MCF 10A (cell line): ENCODE measurements around the gene SLC6A14. TPM values are rescaled to one million over a fixed set of nuclear protein-coding genes. Genes with fewer than 3 reads are reported as not detected.
A peak's percentile ranks its signal among the peaks of the same experiment; 100 is the strongest.

Source experiments
- BruUV-seq: library from RNA; stranded (reverse); fragments of 400-500 nt; replicated peaks from 2 replicates; lab custom pipeline; 2021; lab: Mats Ljungman, UMichigan
- CTCF ChIA-PET: fragments of 300-600 bp; sonication (Branson Sonifier 250); formaldehyde crosslinking; extraction: SDS; loops from one replicate; lab custom pipeline; 2021; ENCODE audit warnings: antibody characterized with exemption, inconsistent platforms; lab: Yijun Ruan, JAX
- POLR2A ChIA-PET: fragments of 300-600, 350-650 bp; sonication (Branson Sonifier 250); formaldehyde crosslinking; extraction: SDS; loops from one replicate; lab custom pipeline; 2020; ENCODE audit warnings: antibody characterized with exemption, inconsistent platforms; lab: Yijun Ruan, JAX
- DNase-seq: peaks from one replicate; pipeline ENCODE4 v3.0.0-alpha.2; 2018; ENCODE audit not compliant: unreplicated experiment
- H3K27ac Mint-ChIP-seq: one replicate; pipeline ENCODE4 v1.8.0; 2022; ENCODE audit warnings: mild to moderate bottlenecking, low read depth, mixed read lengths; ENCODE audit not compliant: unreplicated experiment
- H3K27me3 Mint-ChIP-seq: one replicate; pipeline ENCODE4 v1.8.0; 2022; ENCODE audit warnings: mixed read lengths; ENCODE audit not compliant: insufficient read depth, unreplicated experiment
- H3K36me3 Mint-ChIP-seq: one replicate; pipeline ENCODE4 v1.8.0; 2022; ENCODE audit warnings: mild to moderate bottlenecking, moderate library complexity, mixed read lengths; ENCODE audit not compliant: insufficient read depth, unreplicated experiment
- H3K4me1 Mint-ChIP-seq: one replicate; pipeline ENCODE4 v1.8.0; 2022; ENCODE audit warnings: mixed read lengths; ENCODE audit not compliant: insufficient read depth, unreplicated experiment
- H3K4me3 Mint-ChIP-seq: one replicate; pipeline ENCODE4 v1.8.0; 2022; ENCODE audit warnings: mild to moderate bottlenecking, moderate library complexity, mixed read lengths; ENCODE audit not compliant: unreplicated experiment
- H3K9me3 Mint-ChIP-seq: one replicate; pipeline ENCODE4 v1.8.0; 2022; ENCODE audit warnings: mixed read lengths; ENCODE audit not compliant: unreplicated experiment
- intact Hi-C: fragments of 100-400 bp; cut with micrococcal nuclease; formaldehyde crosslinking; loops from 2 replicates; pipeline ENCODE4 v1.14.1; 2022
- total RNA-seq: library from RNA; stranded (reverse); gene quantifications from 2 replicates; pipeline ENCODE4 v1.2.3, GENCODE V29; 2022
- TF ChIP-seq, protein P1 (sequence below): fragments of 200-600 bp; IDR thresholded peaks from one replicate; pipeline ENCODE4 v1.8.0; 2022; ENCODE audit warnings: antibody characterized with exemption, mild to moderate bottlenecking; ENCODE audit not compliant: unreplicated experiment

The SLC6A14 gene
- total RNA-seq, 1 experiment from 2014 or later: 0.44 TPM

DNA sequence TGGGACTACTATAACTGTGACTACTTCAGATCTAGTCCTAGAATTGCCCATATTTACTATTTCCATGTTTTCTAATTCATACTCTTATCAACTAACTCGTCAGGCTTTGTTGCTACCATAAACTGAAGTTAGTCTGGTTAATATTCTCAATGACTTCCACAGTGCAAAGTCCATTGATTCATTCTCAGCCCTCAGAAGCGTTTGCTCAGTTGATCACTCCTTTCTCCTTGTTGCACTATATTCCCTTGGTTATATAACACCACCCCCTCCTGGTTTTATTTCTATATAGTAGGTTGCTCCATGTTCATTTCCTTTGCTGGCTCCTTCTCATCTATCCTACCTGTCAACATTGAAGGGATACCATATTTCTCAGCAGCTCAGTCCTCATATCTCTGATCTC, 27.2 kb upstream of the SLC6A14 start:
- intact Hi-C loops: no loop called here
- no peak for DNase-seq
- H3K4me3 Mint-ChIP-seq: no peak overlapping the region
- no peaks in the 10 kb centered on the region for H3K4me1 Mint-ChIP-seq
- H3K27me3 Mint-ChIP-seq: peaks cover 66% of the 10 kb centered on the region
- ChIA-PET POLR2A (no interaction called here), CTCF (interaction anchor here (0.6 to 1.1 kb wide), 2 partner anchors 88 to 1817 kb away, joined by 3 read pairs; no protein-coding TSS in a partner anchor)
- TF ChIP-seq, protein P1, sequence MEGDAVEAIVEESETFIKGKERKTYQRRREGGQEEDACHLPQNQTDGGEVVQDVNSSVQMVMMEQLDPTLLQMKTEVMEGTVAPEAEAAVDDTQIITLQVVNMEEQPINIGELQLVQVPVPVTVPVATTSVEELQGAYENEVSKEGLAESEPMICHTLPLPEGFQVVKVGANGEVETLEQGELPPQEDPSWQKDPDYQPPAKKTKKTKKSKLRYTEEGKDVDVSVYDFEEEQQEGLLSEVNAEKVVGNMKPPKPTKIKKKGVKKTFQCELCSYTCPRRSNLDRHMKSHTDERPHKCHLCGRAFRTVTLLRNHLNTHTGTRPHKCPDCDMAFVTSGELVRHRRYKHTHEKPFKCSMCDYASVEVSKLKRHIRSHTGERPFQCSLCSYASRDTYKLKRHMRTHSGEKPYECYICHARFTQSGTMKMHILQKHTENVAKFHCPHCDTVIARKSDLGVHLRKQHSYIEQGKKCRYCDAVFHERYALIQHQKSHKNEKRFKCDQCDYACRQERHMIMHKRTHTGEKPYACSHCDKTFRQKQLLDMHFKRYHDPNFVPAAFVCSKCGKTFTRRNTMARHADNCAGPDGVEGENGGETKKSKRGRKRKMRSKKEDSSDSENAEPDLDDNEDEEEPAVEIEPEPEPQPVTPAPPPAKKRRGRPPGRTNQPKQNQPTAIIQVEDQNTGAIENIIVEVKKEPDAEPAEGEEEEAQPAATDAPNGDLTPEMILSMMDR: no peak
- no peaks in the 10 kb centered on the region for H3K36me3 Mint-ChIP-seq
- no peak overlapping the region for H3K27ac Mint-ChIP-seq
- no TSS peak for BruUV-seq
- H3K9me3 Mint-ChIP-seq: peaks cover 8% of the 10 kb centered on the region

- no peaks in the 10 kb centered on the region for H3K36me3 Mint-ChIP-seq
- no TSS peak for BruUV-seq
Measured at GRCh38 chrX:116413273-116413672, 23.1 kb upstream of the SLC6A14 start.

GRCh38 chrX:116417214-116417613, 19.2 kb upstream of the SLC6A14 start:
- no TSS peak for BruUV-seq
- ChIA-PET POLR2A (no interaction called here), CTCF (no interaction called here)
- intact Hi-C loops: no loop called here
- H3K4me3 Mint-ChIP-seq: no peak overlapping the region
- H3K27ac Mint-ChIP-seq: no peak overlapping the region
- H3K36me3 Mint-ChIP-seq: no peaks in the 10 kb centered on the region
- H3K4me1 Mint-ChIP-seq: no peaks in the 10 kb centered on the region
- TF ChIP-seq, protein P1: no peak
- H3K27me3 Mint-ChIP-seq: peaks cover 13% of the 10 kb centered on the region
- DNase-seq: no peak
- H3K9me3 Mint-ChIP-seq: no peaks in the 10 kb centered on the region

More at GRCh38 chrX:116413273-116413672, 23.1 kb upstream of the SLC6A14 start:
- Mint-ChIP-seq H3K27ac (no peak overlapping the region), H3K27me3 (peaks cover 42% of the 10 kb centered on the region), H3K9me3 (peaks cover 8% of the 10 kb centered on the region), H3K4me1 (no peaks in the 10 kb centered on the region), H3K4me3 (no peak overlapping the region)
- POLR2A ChIA-PET: interaction anchor here (0.6 kb wide), 2 partner anchors 23 to 1136 kb away, joined by 3 to 4 read pairs; no protein-coding TSS in a partner anchor
- intact Hi-C loops: no loop called here
- DNase-seq: peak; percentile 4
- TF ChIP-seq, protein P1: no peak
- CTCF ChIA-PET: no interaction called here

DNA sequence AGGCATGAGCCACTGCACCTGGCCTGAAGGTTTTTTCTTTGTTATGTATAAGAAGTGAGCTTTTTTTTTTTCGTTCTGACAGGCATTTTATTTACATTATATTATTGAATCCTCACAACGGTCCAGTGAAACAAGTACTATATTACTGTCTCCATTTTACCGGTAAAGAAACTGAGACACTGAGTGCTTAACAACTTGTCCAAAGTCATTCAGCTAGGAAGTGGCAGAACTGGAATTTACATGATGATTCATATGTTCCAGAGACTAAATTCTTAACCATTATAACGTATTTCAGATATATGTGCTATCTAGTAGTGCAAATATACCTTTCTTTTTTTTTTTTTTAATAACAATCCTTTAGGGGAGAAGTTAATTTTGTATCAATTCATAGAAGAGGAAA, 18.4 kb upstream of the SLC6A14 start:
- intact Hi-C loops: no loop called here
- TF ChIP-seq, protein P1: no peak
- Mint-ChIP-seq H3K4me1 (no peaks in the 10 kb centered on the region), H3K27ac (no peak overlapping the region), H3K4me3 (no peak overlapping the region), H3K36me3 (no peaks in the 10 kb centered on the region), H3K27me3 (peaks cover 20% of the 10 kb centered on the region), H3K9me3 (no peaks in the 10 kb centered on the region)
- no peak for DNase-seq
- POLR2A ChIA-PET: interaction anchor here (0.6 kb wide), 1 partner anchor 8 kb away, joined by 3 read pairs; no protein-coding TSS in a partner anchor
- no TSS peak for BruUV-seq
- CTCF ChIA-PET: interaction anchor here (0.6 kb wide), 1 partner anchor 459 kb away, joined by 8 read pairs; no protein-coding TSS in a partner anchor
